H7 (cell line): ENCODE data around the gene CLASP1. TPM values are rescaled to one million over a fixed set of nuclear protein-coding genes. Genes with fewer than 3 reads are reported as not detected.
A peak's percentile ranks its signal among the peaks of the same experiment; 100 is the strongest.
"Not testable (repeated sequence)": the region's sequence is repeated elsewhere in the genome, so short reads cannot be mapped to it uniquely, and the experiment has no call there.

Experiments used
- DNase-seq: peaks from one replicate; pipeline ENCODE4 v3.0.0; 2012
- H3K27me3 ChIP-seq: 2 replicates; pipeline ENCODE4 v1.6.0; 2011; ENCODE audit warnings: mild to moderate bottlenecking, low read length; ENCODE audit not compliant: control insufficient read depth, insufficient read depth
- H3K36me3 ChIP-seq: replicated peaks from 2 replicates; pipeline ENCODE4 v1.5.1; 2011; ENCODE audit warnings: low read length; ENCODE audit not compliant: control insufficient read depth, insufficient read depth
- H3K4me3 ChIP-seq: 2 replicates; pipeline ENCODE4 v1.5.1; 2011; ENCODE audit warnings: low read depth, mild to moderate bottlenecking, control low read depth, low read length, moderate library complexity; ENCODE audit not compliant: insufficient read depth
- total RNA-seq: library from RNA; depleted of rRNA; stranded (reverse); fragments of >200 nt; shearing (Covaris generic); gene quantifications from 2 replicates; pipeline ENCODE4 v1.2.3, GENCODE V29; 2014

The CLASP1 gene
- total RNA-seq, 1 experiment from 2014 or later, result 22.9 TPM

DNA sequence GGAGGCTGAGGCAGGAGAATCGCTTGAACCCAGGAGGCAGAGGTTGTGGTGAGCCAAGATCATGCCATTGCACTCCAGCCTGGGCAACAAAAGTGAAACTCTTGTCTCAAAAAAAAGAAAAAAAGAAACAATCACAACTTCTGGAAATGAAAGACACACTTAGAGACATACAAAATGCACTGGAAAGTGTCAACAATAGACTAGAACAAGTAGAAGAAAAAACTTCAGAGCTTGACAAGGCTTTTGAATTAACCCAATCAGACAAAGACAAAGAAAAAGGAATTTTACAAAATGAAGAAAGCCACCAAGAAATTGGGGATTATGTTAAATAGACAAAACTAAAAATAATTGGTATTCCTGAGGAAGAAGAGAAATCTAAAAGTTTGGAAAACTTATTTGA lies 22.4 kb upstream of the CLASP1 start:
- not testable (repeated sequence) for H3K4me3 ChIP-seq, H3K36me3 ChIP-seq, DNase-seq, H3K27me3 ChIP-seq

GRCh38 chr2:121670181-121670580 lies 20.9 kb upstream of the CLASP1 start:
- DNase-seq, result no peak
- Histone ChIP-seq H3K36me3 (0 out of 2 replicates have a peak, but pooled peaks cover 1% of the 10 kb centered on the region), H3K27me3 (no peaks in the 10 kb centered on the region), H3K4me3 (no peak overlapping the region)

DNA sequence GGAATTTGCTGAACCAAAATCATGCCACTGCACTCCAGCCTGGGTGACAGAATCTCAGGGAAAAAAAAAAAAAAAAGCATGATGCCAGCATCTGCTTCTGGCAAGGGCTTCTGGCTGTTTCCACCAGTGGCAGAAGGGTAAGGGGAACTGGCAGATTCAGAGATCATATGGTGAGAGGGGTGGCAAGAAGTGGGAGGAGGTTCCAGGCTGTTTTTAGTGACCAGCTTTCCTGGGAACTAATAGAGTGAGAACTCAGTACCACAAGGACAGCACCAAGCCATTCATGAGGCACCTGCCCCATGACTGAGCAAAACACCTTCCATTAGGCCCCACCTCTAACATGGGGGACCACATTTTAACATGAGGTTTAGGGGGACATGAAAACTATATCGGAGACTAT lies 18.4 kb upstream of the CLASP1 start:
- DNase-seq, result no peak
- Histone ChIP-seq H3K4me3 (no peak overlapping the region), H3K27me3 (no peaks in the 10 kb centered on the region), H3K36me3 (0 out of 2 replicates have a peak, but pooled peaks cover 1% of the 10 kb centered on the region)

DNA sequence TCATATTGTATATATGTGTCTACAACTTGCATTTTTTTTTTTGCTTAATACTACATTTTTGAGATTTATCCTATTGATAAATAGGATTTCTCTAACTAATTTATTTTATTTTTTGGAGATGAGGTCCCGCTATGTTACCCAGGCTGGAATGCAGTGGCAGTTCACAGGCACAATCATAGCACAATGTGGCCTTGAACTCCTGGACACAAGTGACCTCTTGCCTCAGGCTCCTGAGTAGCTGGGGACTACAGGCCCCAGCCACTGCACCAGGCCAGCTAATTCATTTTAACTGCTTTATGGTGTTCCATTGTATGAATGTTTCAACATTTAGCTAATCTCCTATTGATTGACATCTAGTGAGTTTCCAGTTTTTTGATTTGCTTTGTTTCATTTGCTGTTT lies 16.8 kb upstream of the CLASP1 start:
- no peak overlapping the region for H3K4me3 ChIP-seq
- no peak for DNase-seq
- H3K27me3 ChIP-seq, result no peaks in the 10 kb centered on the region
- H3K36me3 ChIP-seq, result 0 out of 2 replicates have a peak, but pooled peaks cover 1% of the 10 kb centered on the region

- H3K36me3 ChIP-seq, result 0 out of 2 replicates have a peak, but pooled peaks cover 1% of the 10 kb centered on the region
- H3K27me3 ChIP-seq, result no peaks in the 10 kb centered on the region
- no peak for DNase-seq
Observed at GRCh38 chr2:121665504-121665903, 16.2 kb upstream of the CLASP1 start.

DNA sequence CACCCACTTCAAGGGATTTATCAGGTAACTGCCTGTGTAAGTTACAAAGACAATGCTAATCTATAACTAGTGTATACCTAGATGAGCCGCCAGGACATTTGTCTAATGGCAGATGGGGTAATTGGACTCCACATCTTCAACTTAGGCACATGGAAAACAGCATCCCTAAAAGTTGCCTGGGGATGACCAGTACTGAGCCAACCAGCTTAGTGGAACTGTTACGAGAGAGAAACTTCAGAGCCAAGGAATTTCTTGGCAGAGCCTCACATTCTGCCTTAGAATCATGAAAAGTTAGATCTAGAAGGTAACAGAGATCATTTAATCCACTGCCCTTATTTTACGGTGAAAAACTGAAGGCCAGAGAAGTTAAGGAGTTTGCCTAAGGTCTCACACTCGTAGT lies 15.5 kb upstream of the CLASP1 start:
- H3K27me3 ChIP-seq, result no peaks in the 10 kb centered on the region
- H3K36me3 ChIP-seq, result 0 out of 2 replicates have a peak, but pooled peaks cover 1% of the 10 kb centered on the region
- H3K4me3 ChIP-seq, result no peak overlapping the region
- DNase-seq, result no peak

More at GRCh38 chr2:121665504-121665903, 16.2 kb upstream of the CLASP1 start:
- no peak overlapping the region for H3K4me3 ChIP-seq

DNA sequence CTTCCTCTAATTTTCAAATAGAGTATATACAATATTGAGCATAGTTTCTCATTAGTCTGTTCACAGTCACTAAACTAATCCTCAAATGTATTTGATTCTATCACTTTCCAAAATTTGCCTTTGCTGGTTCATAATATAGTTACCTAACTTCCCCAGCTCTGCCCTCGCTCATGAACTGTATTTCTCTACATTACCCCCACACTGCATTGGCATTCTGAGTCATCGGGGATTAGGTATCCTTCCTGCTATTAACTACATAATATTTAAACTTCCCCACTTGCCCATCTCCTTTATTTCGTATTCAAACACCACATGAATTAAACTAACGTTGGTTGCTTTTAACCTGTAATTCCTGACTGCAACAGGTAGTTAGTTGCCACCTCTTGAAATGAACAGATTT lies 14.8 kb upstream of the CLASP1 start:
- H3K36me3 ChIP-seq, result 0 out of 2 replicates have a peak, but pooled peaks cover 1% of the 10 kb centered on the region
- no peaks in the 10 kb centered on the region for H3K27me3 ChIP-seq
- DNase-seq, result no peak
- H3K4me3 ChIP-seq, result no peak overlapping the region

DNA sequence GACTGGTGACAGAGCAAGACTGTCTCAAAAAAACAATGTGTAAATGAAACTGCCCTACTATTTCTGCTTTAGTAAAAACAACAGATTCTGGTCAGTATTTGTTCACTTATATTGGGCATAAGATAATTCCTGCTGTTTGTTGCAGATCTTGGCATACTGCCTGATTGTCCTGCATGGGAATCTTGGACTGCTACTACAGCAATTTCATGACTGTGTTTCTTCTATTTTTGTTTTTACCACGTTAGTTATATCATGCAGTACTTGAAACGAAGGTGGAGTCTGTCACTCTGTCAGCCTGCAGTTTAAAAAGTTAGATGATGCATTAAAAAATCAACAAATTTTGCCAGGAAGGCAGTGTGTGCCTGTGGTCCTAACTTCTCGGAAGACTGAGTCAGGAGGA lies 14.2 kb upstream of the CLASP1 start:
- DNase-seq, result no peak
- no peak overlapping the region for H3K4me3 ChIP-seq

DNA sequence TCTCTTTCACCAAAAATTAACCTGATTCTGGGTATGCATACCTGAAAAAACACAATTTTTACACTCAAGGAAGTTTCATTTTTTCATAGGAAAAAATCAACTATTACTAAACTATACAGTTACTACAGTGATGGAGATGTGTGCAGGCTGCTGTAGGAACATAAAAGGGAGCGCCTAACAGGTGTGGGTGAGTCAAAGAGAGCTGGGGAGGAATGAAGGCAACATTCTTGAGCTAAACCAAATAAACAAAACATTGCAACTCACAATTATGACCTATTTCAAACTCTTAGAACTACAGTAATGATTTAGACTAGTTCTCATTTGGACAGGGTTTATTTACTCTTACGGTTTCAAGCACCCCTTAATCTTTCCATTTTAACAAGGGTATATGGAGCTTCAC lies 13.4 kb upstream of the CLASP1 start:
- no peak overlapping the region for H3K4me3 ChIP-seq
- no peaks in the 10 kb centered on the region for H3K27me3 ChIP-seq
- no peak for DNase-seq
- H3K36me3 ChIP-seq, result no peaks in the 10 kb centered on the region

More for the DNA sequence above, 14.2 kb upstream of the CLASP1 start:
- Histone ChIP-seq H3K36me3 (0 out of 2 replicates have a peak, but pooled peaks cover 1% of the 10 kb centered on the region), H3K27me3 (no peaks in the 10 kb centered on the region)

GRCh38 chr2:121659933-121660332 lies 10.7 kb upstream of the CLASP1 start:
- Histone ChIP-seq H3K36me3 (no peaks in the 10 kb centered on the region; the same call in 1 of the 2 replicates), H3K27me3 (no peaks in the 10 kb centered on the region), H3K4me3 (no peak overlapping the region)
- no peak for DNase-seq

DNA sequence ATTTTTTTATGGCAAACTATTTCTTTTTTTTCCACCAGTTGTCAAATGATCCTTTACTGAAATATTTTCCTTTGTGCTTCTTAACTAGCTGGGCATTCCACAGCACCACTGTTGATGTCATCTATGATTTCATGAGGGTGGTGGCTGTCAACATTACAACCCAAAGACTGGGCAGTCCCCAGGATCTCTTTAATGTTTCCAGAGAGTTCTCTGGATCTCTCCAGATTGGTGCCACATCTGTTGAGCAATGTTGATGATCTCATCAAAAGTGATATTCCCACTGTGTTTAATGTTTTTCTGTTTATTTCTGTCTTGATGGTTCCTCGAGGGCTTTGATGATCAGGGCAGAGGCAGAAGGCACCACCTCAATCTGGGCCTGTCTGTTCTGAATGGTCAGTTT lies 9.1 kb upstream of the CLASP1 start:
- not testable (repeated sequence) for H3K27me3 ChIP-seq, H3K4me3 ChIP-seq, DNase-seq, H3K36me3 ChIP-seq

DNA sequence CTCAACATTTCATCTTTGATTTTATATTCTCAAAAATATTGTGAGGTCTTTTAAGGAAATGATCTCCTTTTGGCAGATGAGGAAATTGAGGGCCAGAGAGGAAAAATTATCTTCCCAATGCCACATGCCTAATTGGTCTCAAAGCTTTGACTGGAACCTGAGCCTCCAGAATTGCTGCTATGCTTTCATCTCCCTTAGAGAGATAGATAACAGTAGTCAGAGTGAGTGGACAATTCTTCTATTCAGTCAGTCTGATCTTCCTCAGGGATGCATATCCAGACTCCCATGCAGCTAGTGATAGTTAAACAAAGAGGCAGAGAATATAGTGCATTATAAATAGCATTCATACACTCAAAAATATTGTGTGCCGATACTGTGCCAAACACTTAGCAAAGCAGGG lies 3.8 kb upstream of the CLASP1 start:
- DNase-seq, result no peak
- Histone ChIP-seq H3K36me3 (no peaks in the 10 kb centered on the region; the same call in 1 of the 2 replicates), H3K4me3 (no peak overlapping the region), H3K27me3 (no peaks in the 10 kb centered on the region)

- Histone ChIP-seq H3K36me3 (no peaks in the 10 kb centered on the region; the same call in 1 of the 2 replicates), H3K4me3 (peak overlapping the region; percentile 71)
Observed at GRCh38 chr2:121650315-121650930, 1.2 kb upstream of the CLASP1 start.

GRCh38 chr2:121649596-121650314 lies 493 bp upstream of the CLASP1 start:
- H3K36me3 ChIP-seq, result no peaks in the 10 kb centered on the region

More at GRCh38 chr2:121650315-121650930, 1.2 kb upstream of the CLASP1 start:
- peak; percentile 26 for DNase-seq
- H3K27me3 ChIP-seq, result no peaks in the 10 kb centered on the region

More at GRCh38 chr2:121649596-121650314, 493 bp upstream of the CLASP1 start:
- peak; percentile 95 for DNase-seq
- Histone ChIP-seq H3K4me3 (peak overlapping the region; percentile 71), H3K27me3 (no peaks in the 10 kb centered on the region)
